ENCODE measurements around the gene CD38. TPM values are rescaled to one million over a fixed set of nuclear protein-coding genes. Genes with fewer than 3 reads are reported as not detected.
"Not testable (repeated sequence)": the region's sequence is repeated elsewhere in the genome, so short reads cannot be mapped to it uniquely, and the experiment has no call there.

Gene CD38
- total RNA-seq = 89.6 and 103 TPM in 2 replicates

DNA sequence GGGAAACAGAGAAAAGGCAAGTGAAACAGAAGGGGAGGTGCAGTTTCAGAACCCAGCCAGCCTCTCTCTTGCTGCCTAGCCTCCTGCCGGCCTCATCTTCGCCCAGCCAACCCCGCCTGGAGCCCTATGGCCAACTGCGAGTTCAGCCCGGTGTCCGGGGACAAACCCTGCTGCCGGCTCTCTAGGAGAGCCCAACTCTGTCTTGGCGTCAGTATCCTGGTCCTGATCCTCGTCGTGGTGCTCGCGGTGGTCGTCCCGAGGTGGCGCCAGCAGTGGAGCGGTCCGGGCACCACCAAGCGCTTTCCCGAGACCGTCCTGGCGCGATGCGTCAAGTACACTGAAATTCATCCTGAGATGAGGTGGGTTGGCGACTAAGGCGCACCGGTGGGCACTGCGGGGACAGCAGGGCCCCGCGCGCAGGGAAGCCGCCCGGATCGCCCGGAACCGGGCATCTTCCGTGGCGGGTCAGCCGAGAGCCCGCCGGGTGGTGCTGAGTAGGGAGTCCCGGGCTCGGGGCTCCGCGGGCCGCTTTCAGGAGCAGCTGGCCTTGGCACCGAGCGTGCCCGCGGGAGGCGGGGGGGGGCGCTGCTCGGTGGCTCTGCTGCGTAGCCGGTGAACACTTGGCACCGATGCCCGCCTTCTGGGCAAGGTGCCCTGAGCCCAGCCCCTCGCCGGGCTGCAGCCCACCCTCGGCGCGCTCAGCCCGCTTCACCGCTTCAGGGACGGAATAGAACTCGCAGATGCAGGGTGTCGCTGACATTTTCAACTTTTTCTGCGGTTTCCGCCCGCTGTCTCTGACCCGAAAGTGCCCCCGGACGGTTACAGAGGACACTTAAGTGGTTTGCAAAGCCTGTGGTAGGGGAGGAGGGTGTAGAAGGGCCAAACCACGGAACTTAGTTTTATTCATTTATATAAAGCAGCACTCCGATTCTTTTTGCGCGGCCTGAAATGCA, at the start of gene CD38:
Gene CD38, plus strand, starts transcription at position 40 of the 953 bp plus-strand sequence. Its CDS starts 87 bp downstream, at position 127.
- Mint-ChIP-seq H3K4me3 (peak within 1 kb of the TSS; percentile 94), H3K27me3 (no peaks in the 10 kb centered on the region), H3K27ac (peak within 1 kb of the TSS; percentile 97), H3K4me1 (peaks cover 68% of the 10 kb centered on the region), H3K9me3 (no peaks in the 10 kb centered on the region), H3K36me3 (ENCODE audit: low read depth) (peaks cover 45% of the 10 kb centered on the region)
- intact Hi-C loops (cut with micrococcal nuclease) = loop anchor here (1.0 to 10.0 kb wide), 12 partner anchors 7 to 1556 kb away; partner anchors contain the start of genes CPEB2, FAM200B, FBXL5 and TAPT1
- DNase-seq = peak; percentile 90

- H3K27ac Mint-ChIP-seq = no peak overlapping the region
- H3K4me3 Mint-ChIP-seq = no peak overlapping the region
- H3K27me3 Mint-ChIP-seq = peaks cover 2% of the 10 kb centered on the region
- intact Hi-C loops (cut with micrococcal nuclease) = loop anchor here (1.0 to 2.0 kb wide), 7 partner anchors 8 to 271 kb away; partner anchors contain the start of gene CD38
- H3K9me3 Mint-ChIP-seq = peaks cover 10% of the 10 kb centered on the region
- H3K4me1 Mint-ChIP-seq = peaks cover 21% of the 10 kb centered on the region
- peak; percentile 81 for DNase-seq
- H3K36me3 Mint-ChIP-seq (ENCODE audit: low read depth) = peaks cover 4% of the 10 kb centered on the region
Measured at GRCh38 chr4:15729910-15730533, 48.1 kb upstream of the CD38 start.

DNA sequence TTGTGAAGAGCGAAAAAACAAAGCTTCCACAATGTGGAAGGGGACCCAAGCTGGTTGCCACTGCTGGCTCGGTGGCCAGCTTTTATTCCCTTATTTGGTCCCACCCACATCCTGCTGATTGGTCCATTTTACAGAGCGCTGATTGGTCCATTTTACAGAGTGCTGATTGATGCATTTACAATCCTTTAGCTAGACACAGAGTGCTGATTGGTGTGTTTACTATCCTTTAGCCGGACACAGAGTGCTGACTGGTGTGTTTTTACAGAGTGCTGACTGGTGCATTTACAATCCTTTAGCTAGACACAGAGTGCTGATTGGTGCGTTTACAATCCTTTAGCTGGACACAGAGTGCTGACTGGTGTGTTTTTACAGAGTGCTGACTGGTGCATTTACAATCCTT, 45.1 kb upstream of the CD38 start:
- peaks cover 14% of the 10 kb centered on the region for H3K9me3 Mint-ChIP-seq
- H3K27me3 Mint-ChIP-seq; H3K36me3 Mint-ChIP-seq (ENCODE audit: low read depth); H3K4me3 Mint-ChIP-seq; DNase-seq; intact Hi-C loops (cut with micrococcal nuclease); H3K27ac Mint-ChIP-seq: not testable (repeated sequence)
- H3K4me1 Mint-ChIP-seq = peaks cover 36% of the 10 kb centered on the region

- peaks cover 16% of the 10 kb centered on the region for H3K9me3 Mint-ChIP-seq
- no peak overlapping the region for H3K27ac Mint-ChIP-seq
- no peak overlapping the region for H3K4me3 Mint-ChIP-seq
- H3K4me1 Mint-ChIP-seq = peaks cover 46% of the 10 kb centered on the region
- H3K27me3 Mint-ChIP-seq = no peaks in the 10 kb centered on the region
- H3K36me3 Mint-ChIP-seq (ENCODE audit: low read depth) = peaks cover 15% of the 10 kb centered on the region
- no peak for DNase-seq
- intact Hi-C loops (cut with micrococcal nuclease) = loop anchor here (5.0 kb wide), 1 partner anchor 53 kb away; the partner anchor contains the start of gene FAM200B
Measured at GRCh38 chr4:15735536-15735935, 42.6 kb upstream of the CD38 start.

- DNase-seq = no peak
- H3K4me1 Mint-ChIP-seq = peaks cover 38% of the 10 kb centered on the region
- no peak overlapping the region for H3K4me3 Mint-ChIP-seq
- no peak overlapping the region for H3K27ac Mint-ChIP-seq
- intact Hi-C loops (cut with micrococcal nuclease) = loop anchor here (5.0 kb wide), 1 partner anchor 54 kb away; the partner anchor contains the start of gene FAM200B
- H3K36me3 Mint-ChIP-seq (ENCODE audit: low read depth) = peaks cover 21% of the 10 kb centered on the region
- H3K9me3 Mint-ChIP-seq = peaks cover 16% of the 10 kb centered on the region
- H3K27me3 Mint-ChIP-seq = no peaks in the 10 kb centered on the region
Measured at GRCh38 chr4:15736514-15737050, 41.5 kb upstream of the CD38 start.

DNA sequence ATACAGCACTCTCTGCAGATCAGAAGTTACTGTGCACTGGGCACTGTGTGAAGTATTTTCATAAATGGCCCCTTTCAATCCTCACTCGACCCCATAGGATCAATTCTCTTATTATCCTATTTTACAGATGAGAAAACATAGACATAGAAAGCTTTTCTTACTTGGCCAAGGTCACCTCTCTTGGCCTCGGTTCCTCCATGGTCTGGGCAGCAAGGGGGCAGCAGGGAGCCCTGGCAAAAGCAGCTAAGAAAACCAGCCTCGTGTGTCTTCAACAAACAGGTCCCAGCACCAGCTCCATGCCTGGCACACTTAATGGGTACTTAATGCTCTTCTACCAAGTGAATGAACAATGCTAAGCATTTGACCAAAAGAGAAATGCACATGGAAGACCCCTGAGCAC, 40.9 kb upstream of the CD38 start:
- intact Hi-C loops (cut with micrococcal nuclease) = loop anchor here (5.0 kb wide), 1 partner anchor 55 kb away; the partner anchor contains the start of gene FAM200B
- no peak overlapping the region for H3K27ac Mint-ChIP-seq
- H3K4me1 Mint-ChIP-seq = peaks cover 38% of the 10 kb centered on the region
- H3K9me3 Mint-ChIP-seq = peaks cover 21% of the 10 kb centered on the region
- H3K27me3 Mint-ChIP-seq = no peaks in the 10 kb centered on the region
- no peak overlapping the region for H3K4me3 Mint-ChIP-seq
- DNase-seq = no peak
- H3K36me3 Mint-ChIP-seq (ENCODE audit: low read depth) = peaks cover 26% of the 10 kb centered on the region

DNA sequence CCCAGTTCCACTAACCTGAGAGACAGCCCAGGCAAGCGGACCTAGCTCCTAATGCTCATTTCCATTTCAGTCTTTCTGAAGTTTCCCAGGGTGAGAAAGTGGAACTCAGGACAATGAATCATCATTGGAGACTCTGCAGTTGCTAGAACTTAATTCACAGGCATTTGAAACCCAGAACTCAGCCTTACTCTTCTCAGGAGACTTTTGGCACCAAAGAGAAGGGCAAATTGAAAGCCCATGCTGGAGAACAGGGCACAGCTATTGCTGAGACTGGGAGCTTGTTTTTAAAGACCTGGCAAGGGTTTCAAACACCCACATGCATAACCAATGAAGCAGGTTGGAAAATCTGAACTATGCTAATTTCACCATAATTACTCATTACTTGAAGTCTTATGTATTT, 39.3 kb upstream of the CD38 start:
- intact Hi-C loops (cut with micrococcal nuclease) = loop anchor here (1.0 to 5.0 kb wide), 6 partner anchors 9 to 57 kb away; partner anchors contain the start of gene FAM200B
- no peak for DNase-seq
- H3K27me3 Mint-ChIP-seq = no peaks in the 10 kb centered on the region
- H3K36me3 Mint-ChIP-seq (ENCODE audit: low read depth) = peaks cover 29% of the 10 kb centered on the region
- H3K27ac Mint-ChIP-seq = peak overlapping the region; percentile 77
- peak overlapping the region; percentile 27 for H3K4me3 Mint-ChIP-seq
- H3K4me1 Mint-ChIP-seq = peaks cover 40% of the 10 kb centered on the region
- peaks cover 17% of the 10 kb centered on the region for H3K9me3 Mint-ChIP-seq

DNA sequence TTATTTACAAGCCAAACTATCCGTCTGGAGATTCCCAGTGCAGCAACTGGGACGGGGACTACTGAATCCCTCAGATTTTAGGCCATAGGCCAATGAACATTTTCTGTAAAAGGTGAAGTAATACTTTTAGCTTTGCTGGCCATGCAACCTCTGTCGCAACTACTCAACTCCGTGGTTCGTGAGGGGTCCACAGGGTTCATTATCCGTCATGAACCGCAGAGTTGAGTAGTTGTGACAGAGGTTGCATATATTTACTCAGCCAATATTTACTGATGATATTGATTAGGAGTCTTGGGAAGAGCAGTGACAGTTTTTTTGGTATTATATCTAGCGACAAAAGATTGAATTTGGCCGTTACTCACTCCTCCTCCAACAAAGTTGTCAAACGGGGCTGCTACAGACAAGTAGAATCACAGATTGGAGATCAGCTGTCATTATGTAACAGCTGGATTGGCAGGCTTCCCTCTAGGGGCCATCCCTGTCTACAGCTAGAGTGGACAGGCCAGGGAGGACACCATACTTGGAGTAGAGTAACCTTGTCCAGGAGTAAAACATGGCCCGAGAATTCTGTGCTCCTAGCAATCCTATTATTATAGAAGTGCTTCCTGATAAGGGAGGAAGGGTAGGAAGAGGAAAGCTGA, 37.2 kb upstream of the CD38 start:
- no peak for DNase-seq
- no peak overlapping the region for H3K27ac Mint-ChIP-seq
- intact Hi-C loops (cut with micrococcal nuclease) = no loop called here
- peaks cover 31% of the 10 kb centered on the region for H3K4me1 Mint-ChIP-seq
- peaks cover 24% of the 10 kb centered on the region for H3K9me3 Mint-ChIP-seq
- H3K27me3 Mint-ChIP-seq = no peaks in the 10 kb centered on the region
- no peak overlapping the region for H3K4me3 Mint-ChIP-seq
- peaks cover 35% of the 10 kb centered on the region for H3K36me3 Mint-ChIP-seq (ENCODE audit: low read depth)

- H3K4me1 Mint-ChIP-seq = peaks cover 32% of the 10 kb centered on the region
- peaks cover 29% of the 10 kb centered on the region for H3K9me3 Mint-ChIP-seq
- H3K4me3 Mint-ChIP-seq = no peak overlapping the region
- H3K27me3 Mint-ChIP-seq = no peaks in the 10 kb centered on the region
- H3K36me3 Mint-ChIP-seq (ENCODE audit: low read depth) = peaks cover 37% of the 10 kb centered on the region
- DNase-seq = no peak
- intact Hi-C loops (cut with micrococcal nuclease) = no loop called here
- no peak overlapping the region for H3K27ac Mint-ChIP-seq
Measured at GRCh38 chr4:15742083-15742582, 36.0 kb upstream of the CD38 start.

- intact Hi-C loops (cut with micrococcal nuclease) = no loop called here
- Mint-ChIP-seq H3K4me1 (peaks cover 27% of the 10 kb centered on the region), H3K27me3 (no peaks in the 10 kb centered on the region), H3K4me3 (no peak overlapping the region), H3K9me3 (peaks cover 29% of the 10 kb centered on the region), H3K36me3 (ENCODE audit: low read depth) (peaks cover 37% of the 10 kb centered on the region), H3K27ac (no peak overlapping the region)
- no peak for DNase-seq
Measured at GRCh38 chr4:15742637-15743036, 35.5 kb upstream of the CD38 start.

DNA sequence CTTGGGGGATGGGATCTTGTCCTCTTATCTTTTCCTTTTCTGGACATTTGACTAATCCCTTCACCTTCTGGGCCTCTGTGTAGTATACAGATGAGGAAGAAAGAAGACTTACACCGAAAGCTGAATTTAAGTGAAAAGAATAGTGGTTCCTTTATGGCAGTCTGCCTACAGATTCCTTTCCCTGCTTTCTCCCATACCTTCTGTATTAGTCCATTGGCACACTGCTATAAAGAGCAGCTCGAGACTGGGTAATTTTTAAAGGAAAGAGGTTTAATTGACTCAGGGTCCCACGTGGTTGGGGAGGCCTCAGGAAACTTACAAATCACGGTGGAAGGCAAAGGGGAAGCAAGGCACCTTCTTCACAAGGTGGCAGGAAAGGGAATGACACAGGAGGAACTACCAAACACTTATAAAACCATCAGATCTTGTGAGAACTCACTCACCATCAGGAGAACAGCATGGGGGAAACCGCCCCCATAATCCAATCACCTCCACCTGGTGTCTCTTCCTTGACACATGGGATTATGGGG, 34.0 kb upstream of the CD38 start:
- H3K4me1 Mint-ChIP-seq = peaks cover 16% of the 10 kb centered on the region
- intact Hi-C loops (cut with micrococcal nuclease) = no loop called here

DNA sequence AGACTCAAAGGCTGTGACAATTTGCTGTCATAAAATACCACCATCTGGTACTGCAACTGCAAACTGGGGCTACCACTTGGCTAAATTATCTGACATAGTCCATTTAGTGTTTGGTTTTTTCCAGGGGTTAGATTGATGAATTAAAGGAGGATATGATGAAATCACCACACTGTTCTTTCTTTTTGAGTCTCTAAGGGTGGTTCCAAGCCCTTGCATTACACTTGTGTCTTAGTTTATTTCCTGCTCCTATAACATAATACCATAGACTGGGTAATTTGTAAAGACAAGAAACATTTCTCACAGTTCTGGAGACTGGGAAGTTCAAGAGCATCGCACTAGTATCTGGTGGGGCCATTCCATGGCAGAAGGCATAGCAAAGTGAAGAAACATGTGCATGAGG, 32.0 kb upstream of the CD38 start:
- no peak overlapping the region for H3K27ac Mint-ChIP-seq
- H3K4me1 Mint-ChIP-seq = peaks cover 10% of the 10 kb centered on the region
- no peak for DNase-seq
- peaks cover 30% of the 10 kb centered on the region for H3K36me3 Mint-ChIP-seq (ENCODE audit: low read depth)
- H3K27me3 Mint-ChIP-seq = no peaks in the 10 kb centered on the region
- intact Hi-C loops (cut with micrococcal nuclease) = no loop called here
- H3K9me3 Mint-ChIP-seq = peaks cover 32% of the 10 kb centered on the region
- H3K4me3 Mint-ChIP-seq = no peak overlapping the region

More for the DNA sequence above, 34.0 kb upstream of the CD38 start:
- peaks cover 40% of the 10 kb centered on the region for H3K36me3 Mint-ChIP-seq (ENCODE audit: low read depth)
- H3K4me3 Mint-ChIP-seq = no peak overlapping the region
- H3K27me3 Mint-ChIP-seq = no peaks in the 10 kb centered on the region
- no peak overlapping the region for H3K27ac Mint-ChIP-seq
- peaks cover 28% of the 10 kb centered on the region for H3K9me3 Mint-ChIP-seq
- DNase-seq = no peak

GRCh38 chr4:15749001-15749400, 29.1 kb upstream of the CD38 start:
- H3K27me3 Mint-ChIP-seq = no peaks in the 10 kb centered on the region
- intact Hi-C loops (cut with micrococcal nuclease) = no loop called here
- no peak overlapping the region for H3K27ac Mint-ChIP-seq
- no peak for DNase-seq
- peaks cover 26% of the 10 kb centered on the region for H3K9me3 Mint-ChIP-seq
- H3K36me3 Mint-ChIP-seq (ENCODE audit: low read depth) = peaks cover 14% of the 10 kb centered on the region
- H3K4me1 Mint-ChIP-seq = peaks cover 18% of the 10 kb centered on the region
- H3K4me3 Mint-ChIP-seq = no peak overlapping the region
